GM23338 (cell line): ENCODE measurements around the gene TYRO3. TPM values are rescaled to one million over a fixed set of nuclear protein-coding genes. Genes with fewer than 3 reads are reported as not detected.

ENCODE experiments used
- ATAC-seq: fragments of 200-7000 bp; cut with Tn5 transposase; 3 replicates; pipeline ENCODE4 v1.9.1; 2020
- DNase-seq: peaks from one replicate; pipeline ENCODE4 v3.0.0-alpha.2; 2015; ENCODE audit warnings: low spot score
- H2AFZ ChIP-seq: fragments of 200-600 bp; sonication (generic); 2 replicates; pipeline ENCODE4 v1.8.0; 2016; ENCODE audit warnings: antibody characterized with exemption, mild to moderate bottlenecking, moderate library complexity
- H3F3A ChIP-seq: fragments of 200-600 bp; sonication (generic); replicated peaks from 2 replicates; pipeline ENCODE4 v1.8.0; 2017; ENCODE audit warnings: antibody characterized with exemption, mixed run types, low read depth
- H3K27ac ChIP-seq: fragments of 200-600 bp; sonication (generic); 2 replicates; pipeline ENCODE4 v1.6.1; 2016; ENCODE audit warnings: low read depth
- H3K27me3 ChIP-seq: fragments of 200-600 bp; sonication (generic); 2 replicates; pipeline ENCODE4 v1.8.0; 2016; ENCODE audit warnings: mild to moderate bottlenecking, mixed run types, moderate library complexity; ENCODE audit not compliant: insufficient read depth
- H3K36me3 ChIP-seq: fragments of 200-600 bp; sonication (generic); 2 replicates; pipeline ENCODE4 v1.8.0; 2016; ENCODE audit warnings: mild to moderate bottlenecking; ENCODE audit not compliant: insufficient read depth
- H3K4me1 ChIP-seq: fragments of 200-600 bp; sonication (generic); 2 replicates; pipeline ENCODE4 v1.8.0; 2016; ENCODE audit warnings: mild to moderate bottlenecking, moderate library complexity; ENCODE audit not compliant: insufficient read depth
- H3K4me2 ChIP-seq: fragments of 200-600 bp; sonication (generic); 2 replicates; pipeline ENCODE4 v1.7.1; 2017; ENCODE audit warnings: mixed run types
- H3K4me3 ChIP-seq: fragments of 200-600 bp; sonication (generic); 2 replicates; pipeline ENCODE4 v1.6.1; 2016; ENCODE audit warnings: mixed run types
- H3K79me2 ChIP-seq: fragments of 200-600 bp; sonication (generic); replicated peaks from 2 replicates; pipeline ENCODE4 v1.8.0; 2017; ENCODE audit warnings: mild to moderate bottlenecking; ENCODE audit not compliant: insufficient read depth
- H3K9me2 ChIP-seq: fragments of 200-600 bp; sonication (generic); 2 replicates; pipeline ENCODE4 v1.8.0; 2017; ENCODE audit not compliant: insufficient read depth
- H4K20me1 ChIP-seq: fragments of 200-600 bp; sonication (generic); replicated peaks from 2 replicates; pipeline ENCODE4 v1.8.0; 2017; ENCODE audit warnings: mild to moderate bottlenecking; ENCODE audit not compliant: insufficient read depth
- H3K27ac Mint-ChIP-seq: 2 replicates; pipeline ENCODE4 v1.8.0; 2020; ENCODE audit warnings: inconsistent platforms, mild to moderate bottlenecking, moderate library complexity, mixed read lengths
- H3K27me3 Mint-ChIP-seq: 3 replicates; pipeline ENCODE4 v1.8.0; 2022; ENCODE audit warnings: low read depth, mild to moderate bottlenecking, moderate library complexity, mixed read lengths, inconsistent platforms; ENCODE audit not compliant: insufficient read depth, poor library complexity
- H3K36me3 Mint-ChIP-seq: 3 replicates; pipeline ENCODE4 v1.8.0; 2021; ENCODE audit warnings: low read depth, mild to moderate bottlenecking, inconsistent platforms, moderate library complexity, mixed read lengths
- H3K4me1 Mint-ChIP-seq: 3 replicates; pipeline ENCODE4 v1.8.0; 2020; ENCODE audit warnings: mild to moderate bottlenecking, inconsistent platforms, mixed read lengths
- H3K4me3 Mint-ChIP-seq: 3 replicates; pipeline ENCODE4 v1.8.0; 2021; ENCODE audit warnings: moderate library complexity, mild to moderate bottlenecking, inconsistent platforms, mixed read lengths
- H3K9me3 Mint-ChIP-seq: 3 replicates; pipeline ENCODE4 v1.8.0; 2020; ENCODE audit warnings: moderate library complexity, mild to moderate bottlenecking, inconsistent platforms, mixed read lengths
- CREB1 ChIP-seq: fragments of 250-450 bp; sonication (Bioruptor Pico); IDR thresholded peaks from 2 replicates; pipeline ENCODE4 v1.5.0; 2020; ENCODE audit warnings: low read depth, mild to moderate bottlenecking, moderate library complexity
- CTCF ChIP-seq, 2 experiments: fragments of 200-600 bp in 1 of 2; sonication (generic) in 1 of 2; conservative IDR thresholded peaks; 2 replicates each; pipeline versions ENCODE4 v1.5.1 to v1.6.1; 2016 to 2017; ENCODE audit warnings: antibody characterized with exemption in 2 of 2, low read depth in 2 of 2, mild to moderate bottlenecking in 2 of 2, moderate library complexity in 1 of 2
- ETS1 ChIP-seq: IDR thresholded peaks from 2 replicates; pipeline ENCODE4 v1.6.1; 2016; ENCODE audit warnings: antibody characterized with exemption
- EZH2 ChIP-seq: fragments of 200-600 bp; sonication (generic); IDR thresholded peaks from one replicate; pipeline ENCODE4 v1.8.0; 2017; ENCODE audit warnings: antibody characterized with exemption, mild to moderate bottlenecking, low read depth; ENCODE audit not compliant: unreplicated experiment
- EZH2phosphoT487 ChIP-seq: fragments of 200-600 bp; sonication (generic); IDR thresholded peaks from one replicate; pipeline ENCODE4 v1.8.1; 2018; ENCODE audit warnings: antibody characterized with exemption; ENCODE audit not compliant: unreplicated experiment
- JUNB ChIP-seq: IDR thresholded peaks from one replicate; pipeline ENCODE4 v1.6.1; 2016; ENCODE audit warnings: antibody characterized with exemption; ENCODE audit not compliant: unreplicated experiment
- NANOG ChIP-seq: IDR thresholded peaks from 2 replicates; pipeline ENCODE4 v1.6.1; 2016; ENCODE audit warnings: antibody characterized with exemption, borderline replicate concordance
- POLR2AphosphoS5 ChIP-seq: IDR thresholded peaks from 2 replicates; pipeline ENCODE4 v1.6.1; 2016; ENCODE audit warnings: antibody characterized with exemption, low read depth
- REST ChIP-seq: IDR thresholded peaks from one replicate; pipeline ENCODE4 v1.6.1; 2018; ENCODE audit warnings: antibody characterized with exemption; ENCODE audit not compliant: unreplicated experiment
- STAT1 ChIP-seq: IDR thresholded peaks from one replicate; pipeline ENCODE4 v1.6.1; 2016; ENCODE audit warnings: antibody characterized with exemption; ENCODE audit not compliant: unreplicated experiment
- ZNF114 ChIP-seq: fragments of 250-450 bp; sonication (Bioruptor Pico); IDR thresholded peaks from 2 replicates; pipeline ENCODE4 v1.5.0; 2020; ENCODE audit warnings: mild to moderate bottlenecking, moderate library complexity
- ZNF331 ChIP-seq: fragments of 250-450 bp; sonication (Bioruptor Pico); IDR thresholded peaks from 2 replicates; pipeline ENCODE4 v1.5.0; 2020; ENCODE audit warnings: low read depth, mild to moderate bottlenecking, moderate library complexity
- ZNF462 ChIP-seq: fragments of 250-450 bp; sonication (Bioruptor Pico); IDR thresholded peaks from 2 replicates; pipeline ENCODE4 v1.5.0; 2020; ENCODE audit warnings: mild to moderate bottlenecking, moderate library complexity
- long read RNA-seq: library from polyadenylated mRNA; unstranded; transcript quantifications from one replicate; pipeline ENCODE4 v2.0.0, GENCODE V29; 2020; ENCODE audit not compliant: unreplicated experiment
- polyA plus RNA-seq: library from polyadenylated mRNA; unstranded; fragments of >200 nt; fragmentation: Nextera tagmentation; extraction: Ambion mirVana; gene quantifications from 2 replicates; pipeline ENCODE4 v1.2.1, GENCODE V29; 2016
- total RNA-seq: library from RNA; depleted of rRNA; stranded (reverse); fragments of >200 nt; shearing (Covaris generic); gene quantifications from 2 replicates; pipeline ENCODE4 v1.2.3, GENCODE V29; 2014; rRNA removed

Gene TYRO3
- total RNA-seq, result 56.4 and 61.0 TPM in 2 replicates
- 32.1 and 32.6 TPM in 2 replicates for polyA plus RNA-seq
- long read RNA-seq, full-length matches to known transcripts, result 10 of 11 reads
- long read RNA-seq, partial matches to known transcripts, result 1 of 11 reads
- long read RNA-seq, other reads (novel, unspliced or antisense), result 0 of 11 reads

- Mint-ChIP-seq H3K27me3 (peaks cover 15% of the 10 kb centered on the region), H3K36me3 (peaks cover 26% of the 10 kb centered on the region), H3K27ac (peak within 1 kb of the TSS; percentile 66), H3K4me1 (peaks cover 52% of the 10 kb centered on the region), H3K4me3 (peak within 1 kb of the TSS; percentile 89), H3K9me3 (no peaks in the 10 kb centered on the region; the same call in 2 of the 3 replicates)
- H3K36me3 ChIP-seq, result 0 out of 2 replicates have a peak, but pooled peaks cover 2% of the 10 kb centered on the region
- H3F3A ChIP-seq, result peaks cover 9% of the 10 kb centered on the region
- no peaks in the 10 kb centered on the region for H3K9me2 ChIP-seq
- H3K79me2 ChIP-seq, result peaks cover 17% of the 10 kb centered on the region
- H3K4me2 ChIP-seq, result peak within 1 kb of the TSS; percentile 100
- ATAC-seq (peak; percentile 15), DNase-seq (peak; percentile 85)
- peak within 1 kb of the TSS; percentile 86 for H2AFZ ChIP-seq
- peak within 1 kb of the TSS; percentile 94 for H3K4me3 ChIP-seq
- H3K27ac ChIP-seq, result peak within 1 kb of the TSS; percentile 91
- TF ChIP-seq EZH2phosphoT487 (no peak), ETS1 (no peak), REST (no peak), CREB1 (CRISPR knock-in tag) (no peak), CTCF (conservative IDR thresholded peaks at IDR 0.05; ENCODE audit: low read depth in 2 of 2) (no peak; a peak in 1 of 4 replicates), EZH2 (no peak), POLR2AphosphoS5 (no peak), ZNF331 (CRISPR knock-in tag) (no peak), ZNF114 (CRISPR knock-in tag) (no peak), STAT1 (no peak), NANOG (no peak), JUNB (no peak), ZNF462 (CRISPR knock-in tag) (no peak)
- H3K4me1 ChIP-seq, result peaks cover 48% of the 10 kb centered on the region
- no peaks in the 10 kb centered on the region; the same call in 1 of the 2 replicates for H4K20me1 ChIP-seq
- peaks cover 4% of the 10 kb centered on the region; the same call in 1 of the 2 replicates for H3K27me3 ChIP-seq
These were observed at the start of gene TYRO3 for GRCh38 chr15:41558400-41559238. Gene TYRO3 (plus strand): TSS chr15:41559212. CDS start chr15:41559258, 46 bp downstream.
